GM19351 (cell line): ENCODE data around the gene SMAD3.

Source experiments
- ATAC-seq: cut with Tn5 transposase; IDR thresholded peaks from one replicate; pipeline ENCODE4 v1.9.1; 2021; ENCODE audit warnings: mild to moderate bottlenecking, moderate library complexity; ENCODE audit not compliant: unreplicated experiment

The SMAD3 gene

GRCh38 chr15:67176195-67176971, 111.0 kb downstream of the SMAD3 start:
- ATAC-seq, result no peak

DNA sequence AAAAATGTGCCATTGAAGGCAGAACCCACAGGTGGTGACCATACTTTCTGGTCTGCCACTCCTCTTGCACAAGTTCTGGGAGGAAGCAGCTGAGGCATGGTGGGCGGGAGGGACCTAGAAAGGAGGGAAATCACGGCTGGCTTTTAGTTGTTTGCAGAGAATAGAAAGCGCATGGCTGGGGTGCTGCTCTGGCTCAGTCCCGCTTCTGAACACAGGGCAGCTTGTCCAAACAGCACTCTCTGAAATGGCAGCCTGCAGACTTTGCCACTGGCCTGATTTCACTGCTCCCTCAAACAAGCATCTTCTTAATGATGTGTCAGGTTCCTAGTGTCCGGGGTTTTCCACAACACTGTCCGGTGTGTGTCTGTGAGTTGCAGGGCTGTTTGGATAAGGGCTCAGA, 112.3 kb downstream of the SMAD3 start:
- no peak for ATAC-seq

GRCh38 chr15:67178569-67179210, 113.3 kb downstream of the SMAD3 start:
- no peak for ATAC-seq

- no peak for ATAC-seq
Measured at GRCh38 chr15:67179411-67179995, 114.1 kb downstream of the SMAD3 start.

- ATAC-seq, result no peak
Measured at GRCh38 chr15:67180035-67180434, 114.6 kb downstream of the SMAD3 start.

DNA sequence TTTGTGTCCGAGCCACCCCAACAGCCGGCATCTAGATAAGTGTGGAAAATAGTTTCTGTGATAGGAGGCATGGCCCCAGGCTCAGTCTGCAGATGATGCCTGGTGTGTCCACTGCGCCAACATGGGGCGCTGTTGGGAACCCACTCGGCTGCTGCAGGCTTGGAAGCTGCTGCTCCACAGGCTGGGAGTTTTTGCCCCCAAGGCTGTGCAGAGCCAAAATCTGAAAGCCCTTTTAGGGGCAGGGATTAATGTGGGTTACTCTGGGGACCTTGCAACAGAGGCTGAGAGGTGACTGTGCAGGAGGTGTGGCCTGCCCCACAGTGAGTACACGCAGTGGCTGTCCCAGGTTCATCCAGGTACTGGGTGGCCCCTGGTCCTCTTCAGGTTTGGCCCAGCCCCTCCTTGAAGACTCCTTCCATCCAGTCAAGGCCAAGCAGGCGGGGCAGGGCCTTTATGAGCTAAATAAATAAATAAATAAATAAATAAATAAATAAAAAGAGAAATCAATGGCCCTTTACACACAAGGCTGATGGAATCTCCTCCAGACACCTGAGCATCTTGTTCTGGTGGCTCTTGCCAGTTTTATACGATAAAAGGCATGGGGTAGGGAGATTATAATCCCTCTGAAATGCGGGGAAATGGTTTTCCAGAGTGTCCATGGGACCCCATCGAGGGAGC, 115.3 kb downstream of the SMAD3 start:
- ATAC-seq, result no peak

DNA sequence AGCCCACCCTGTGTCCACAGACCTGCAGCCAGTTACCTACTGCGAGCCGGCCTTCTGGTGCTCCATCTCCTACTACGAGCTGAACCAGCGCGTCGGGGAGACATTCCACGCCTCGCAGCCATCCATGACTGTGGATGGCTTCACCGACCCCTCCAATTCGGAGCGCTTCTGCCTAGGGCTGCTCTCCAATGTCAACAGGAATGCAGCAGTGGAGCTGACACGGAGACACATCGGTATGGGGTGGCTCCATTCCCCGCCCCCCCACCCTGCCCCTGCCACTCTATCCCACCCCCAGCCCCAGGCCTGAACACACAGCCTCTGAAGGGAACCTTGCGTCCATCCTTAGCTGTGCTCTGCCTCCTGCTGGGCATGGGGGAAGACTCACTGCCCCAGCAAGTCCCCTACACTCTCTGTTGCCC, 115.8 kb downstream of the SMAD3 start:
- ATAC-seq, result no peak

GRCh38 chr15:67183443-67184169, 118.2 kb downstream of the SMAD3 start:
- ATAC-seq, result no peak

- ATAC-seq, result no peak
Measured at GRCh38 chr15:67184208-67184925, 119.0 kb downstream of the SMAD3 start.

GRCh38 chr15:67185051-67185450, 119.6 kb downstream of the SMAD3 start:
- ATAC-seq, result no peak

DNA sequence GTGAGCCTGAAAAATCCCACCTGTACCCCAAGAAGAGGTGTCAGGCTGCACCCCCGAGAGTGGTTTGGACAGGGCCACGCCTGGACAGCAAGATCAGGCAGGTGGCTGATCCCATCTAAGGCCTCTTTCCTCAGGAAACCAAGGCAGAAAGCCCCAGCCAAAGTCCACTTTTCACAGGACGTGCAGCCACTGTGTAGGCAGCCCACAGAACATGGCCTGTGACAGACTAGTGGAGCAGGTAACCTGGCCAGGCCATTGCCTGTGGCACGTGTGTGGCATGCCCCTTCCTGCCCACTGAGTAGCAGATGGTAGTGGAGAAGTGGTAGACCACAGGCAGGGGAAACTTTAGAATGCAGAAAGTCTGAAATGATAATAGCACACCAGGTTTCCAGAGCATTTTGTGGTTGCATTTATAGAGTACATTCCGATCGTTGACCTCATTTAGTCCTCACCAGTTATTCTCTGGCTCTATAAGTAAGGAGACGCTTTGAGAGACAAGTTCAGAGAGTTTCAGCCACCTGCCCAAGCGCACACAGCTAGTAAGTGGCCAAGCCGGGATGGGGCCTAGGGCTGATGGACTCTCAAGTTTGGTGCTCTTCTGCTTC, 120.3 kb downstream of the SMAD3 start:
- no peak for ATAC-seq

DNA sequence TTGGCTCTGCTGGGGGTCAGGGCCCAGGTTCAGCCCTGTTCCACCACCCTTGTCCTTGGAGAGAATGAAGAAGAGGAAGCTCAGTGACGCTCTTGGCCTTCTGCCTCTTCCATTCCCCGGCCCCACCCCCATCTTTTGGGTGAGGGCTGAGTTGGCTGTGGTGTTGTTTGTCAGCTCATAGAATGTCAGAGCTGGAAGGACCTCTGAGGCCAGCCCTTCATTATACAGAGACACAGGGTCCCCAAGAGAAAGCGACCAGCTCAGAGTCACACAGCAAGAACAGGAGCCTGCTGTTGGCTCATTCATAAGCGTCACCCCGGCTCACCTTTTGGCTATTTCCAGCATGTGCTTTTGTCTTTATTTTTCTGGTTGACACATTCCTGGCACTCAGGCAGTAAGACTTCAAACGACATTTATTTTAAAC, 120.8 kb downstream of the SMAD3 start:
- no peak for ATAC-seq

- ATAC-seq, result no peak
Measured at GRCh38 chr15:67186688-67187087, 121.3 kb downstream of the SMAD3 start.

DNA sequence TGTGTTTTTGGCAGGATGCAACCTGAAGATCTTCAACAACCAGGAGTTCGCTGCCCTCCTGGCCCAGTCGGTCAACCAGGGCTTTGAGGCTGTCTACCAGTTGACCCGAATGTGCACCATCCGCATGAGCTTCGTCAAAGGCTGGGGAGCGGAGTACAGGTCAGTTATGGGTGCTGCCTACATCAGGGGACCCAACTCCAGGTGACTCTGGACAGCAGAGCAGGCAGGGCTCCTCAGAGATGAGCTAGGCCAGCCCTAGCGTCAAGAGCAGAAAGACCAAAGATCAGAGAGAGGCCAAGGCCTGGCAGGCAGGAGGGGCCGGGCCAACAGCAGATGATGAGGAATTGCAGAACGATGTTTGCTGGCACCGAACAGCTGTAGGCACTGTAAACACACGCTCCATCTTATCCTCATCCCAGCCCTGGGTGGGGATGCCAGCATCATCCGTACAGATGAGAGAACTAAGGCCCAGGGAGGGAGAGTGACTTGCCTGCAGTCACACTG, 122.0 kb downstream of the SMAD3 start:
- no peak for ATAC-seq

DNA sequence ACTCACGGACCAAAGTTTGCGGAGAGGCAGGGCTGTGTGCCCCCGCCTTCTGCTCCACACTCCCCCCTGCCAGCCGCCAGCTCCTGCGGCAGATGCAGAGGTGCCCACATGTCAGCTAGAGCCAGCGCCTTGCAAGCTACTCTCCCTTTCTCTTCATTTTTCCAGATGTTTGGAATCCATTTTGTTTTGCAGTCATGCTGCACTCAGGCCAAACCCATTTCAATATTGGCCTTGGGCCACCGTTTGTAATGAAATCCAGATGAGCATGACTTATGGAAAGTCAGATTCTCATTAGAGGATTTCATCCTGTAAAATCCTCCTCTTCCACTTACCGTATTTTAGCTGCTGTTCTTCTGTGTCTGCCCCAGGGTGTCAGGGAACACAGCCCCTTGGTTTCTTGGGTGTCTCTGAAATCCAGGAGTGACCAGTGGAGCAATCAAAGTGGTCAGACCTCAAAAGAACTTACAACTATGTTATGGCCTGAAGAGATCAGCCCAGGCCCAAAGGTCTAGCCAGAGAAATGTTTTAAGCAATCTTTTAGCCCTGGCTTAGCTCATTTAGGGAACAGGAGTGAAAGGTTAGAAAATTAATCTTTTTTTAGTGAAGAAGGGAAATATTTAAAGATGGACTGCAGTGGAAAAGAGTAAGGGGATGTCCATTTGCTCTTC, 123.3 kb downstream of the SMAD3 start:
- ATAC-seq, result no peak

GRCh38 chr15:67189326-67190051, 124.1 kb downstream of the SMAD3 start:
- no peak for ATAC-seq

DNA sequence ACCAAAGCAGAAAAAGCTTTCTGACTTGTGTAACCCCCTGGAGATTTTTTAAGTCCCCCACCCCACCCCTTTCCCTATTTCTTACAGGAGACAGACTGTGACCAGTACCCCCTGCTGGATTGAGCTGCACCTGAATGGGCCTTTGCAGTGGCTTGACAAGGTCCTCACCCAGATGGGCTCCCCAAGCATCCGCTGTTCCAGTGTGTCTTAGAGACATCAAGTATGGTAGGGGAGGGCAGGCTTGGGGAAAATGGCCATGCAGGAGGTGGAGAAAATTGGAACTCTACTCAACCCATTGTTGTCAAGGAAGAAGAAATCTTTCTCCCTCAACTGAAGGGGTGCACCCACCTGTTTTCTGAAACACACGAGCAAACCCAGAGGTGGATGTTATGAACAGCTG, 124.9 kb downstream of the SMAD3 start:
- ATAC-seq, result no peak

DNA sequence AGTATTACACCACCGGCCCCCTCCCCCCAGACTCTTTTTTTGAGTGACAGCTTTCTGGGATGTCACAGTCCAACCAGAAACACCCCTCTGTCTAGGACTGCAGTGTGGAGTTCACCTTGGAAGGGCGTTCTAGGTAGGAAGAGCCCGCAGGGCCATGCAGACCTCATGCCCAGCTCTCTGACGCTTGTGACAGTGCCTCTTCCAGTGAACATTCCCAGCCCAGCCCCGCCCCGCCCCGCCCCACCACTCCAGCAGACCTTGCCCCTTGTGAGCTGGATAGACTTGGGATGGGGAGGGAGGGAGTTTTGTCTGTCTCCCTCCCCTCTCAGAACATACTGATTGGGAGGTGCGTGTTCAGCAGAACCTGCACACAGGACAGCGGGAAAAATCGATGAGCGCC, 125.4 kb downstream of the SMAD3 start:
- no peak for ATAC-seq
